GM19324 (cell line): ENCODE data around the gene CASP14.
"Not testable (repeated sequence)": the region's sequence is repeated elsewhere in the genome, so short reads cannot be mapped to it uniquely, and the experiment has no call there.

Source experiments
- ATAC-seq: cut with Tn5 transposase; IDR thresholded peaks from one replicate; pipeline ENCODE4 v1.9.1; 2021; ENCODE audit warnings: mild to moderate bottlenecking, moderate library complexity; ENCODE audit not compliant: unreplicated experiment, low FRiP score

Gene CASP14

GRCh38 chr19:15062036-15062435 is 12.8 kb downstream of the CASP14 start:
- ATAC-seq, result no peak

- ATAC-seq, result not testable (repeated sequence)
These were observed 21.1 kb downstream of the CASP14 start for GRCh38 chr19:15070386-15070785.

- ATAC-seq, result no peak
These were observed 23.8 kb downstream of the CASP14 start for GRCh38 chr19:15072930-15073647.

GRCh38 chr19:15074371-15074770 is 25.1 kb downstream of the CASP14 start:
- ATAC-seq, result no peak

- ATAC-seq, result no peak
These were observed 26.5 kb downstream of the CASP14 start for GRCh38 chr19:15075806-15076205.

- not testable (repeated sequence) for ATAC-seq
These were observed 30.7 kb downstream of the CASP14 start for GRCh38 chr19:15080002-15080401.

- no peak for ATAC-seq
These were observed 32.6 kb downstream of the CASP14 start, which contains the start of gene OR1I1 for GRCh38 chr19:15081911-15082310. Gene OR1I1, plus strand, starts transcription at chr19:15082211. Its CDS starts 4,855 bp downstream, at chr19:15087066.

GRCh38 chr19:15087182-15087581 is 37.9 kb downstream of the CASP14 start:
- no peak for ATAC-seq

- no peak for ATAC-seq
These were observed 42.9 kb downstream of the CASP14 start for GRCh38 chr19:15091918-15092753.

GRCh38 chr19:15093001-15093400 is 43.7 kb downstream of the CASP14 start:
- no peak for ATAC-seq

GRCh38 chr19:15096223-15096622 is 46.9 kb downstream of the CASP14 start:
- ATAC-seq, result no peak

- not testable (repeated sequence) for ATAC-seq
These were observed 48.7 kb downstream of the CASP14 start for GRCh38 chr19:15097980-15098379.

- no peak for ATAC-seq
These were observed 49.2 kb downstream of the CASP14 start for GRCh38 chr19:15098460-15098859.

GRCh38 chr19:15099017-15099582 is 49.8 kb downstream of the CASP14 start:
- ATAC-seq, result no peak

- no peak for ATAC-seq
These were observed 52.3 kb downstream of the CASP14 start for GRCh38 chr19:15101479-15102082.

- ATAC-seq, result no peak
These were observed 54.7 kb downstream of the CASP14 start for GRCh38 chr19:15104003-15104402.

- ATAC-seq, result no peak
These were observed 55.1 kb downstream of the CASP14 start for GRCh38 chr19:15104411-15104810.

- ATAC-seq, result no peak
These were observed 55.8 kb downstream of the CASP14 start for GRCh38 chr19:15105044-15105443.

GRCh38 chr19:15107061-15108010 is 58.1 kb downstream of the CASP14 start, which contains the start of gene SYDE1:
Gene SYDE1, plus strand, starts transcription at chr19:15107401. Its CDS starts 33 bp downstream, at chr19:15107434.
- ATAC-seq, result no peak
